Prostate gland (tissue), 2 donors: ENCODE measurements around the gene MRPL45.

Experiments used
- CTCF ChIP-seq, 4 experiments: fragments of 200-600 bp in 2 of 4; fragments of 450-650 bp in 2 of 4; sonication (generic) in 2 of 4; IDR thresholded peaks; 1 replicate in 3 of 4; 2 replicates in 1 of 4; pipeline ENCODE4 v1.5.1; 2016 to 2019; ENCODE audit warnings: antibody characterized with exemption in 4 of 4, mild to moderate bottlenecking in 2 of 4, moderate library complexity in 2 of 4
- POLR2A ChIP-seq: fragments of 450-650 bp; IDR thresholded peaks from one replicate; pipeline ENCODE4 v1.6.1; 2016; ENCODE audit warnings: antibody characterized with exemption, mild to moderate bottlenecking
- POLR2AphosphoS5 ChIP-seq: sonication (generic); formaldehyde crosslinking; IDR thresholded peaks from one replicate; pipeline ENCODE4 v1.6.1; 2017; ENCODE audit warnings: antibody characterized with exemption

GRCh38 chr17:38325221-38325851, 28.4 kb downstream of the MRPL45 start:
- TF ChIP-seq POLR2A = no peak
- TF ChIP-seq CTCF (IDR thresholded peaks at IDR 0.05) = no peak
- TF ChIP-seq POLR2AphosphoS5 = no peak
